Upper lobe of left lung (tissue), 6 donors: ENCODE data around the gene DUOXA1. TPM values are rescaled to one million over a fixed set of nuclear protein-coding genes. Genes with fewer than 3 reads are reported as not detected.
A peak's percentile ranks its signal among the peaks of the same experiment; 100 is the strongest.
"Not testable (repeated sequence)": the region's sequence is repeated elsewhere in the genome, so short reads cannot be mapped to it uniquely, and the experiment has no call there.

Experiments used
- ATAC-seq, 2 donors: fragments of 200-7000 bp; cut with Tn5 transposase; one replicate each; pipeline ENCODE4 v1.9.1; 2022; ENCODE audit warnings: mild to moderate bottlenecking in 2 of 2, moderate library complexity in 2 of 2; ENCODE audit not compliant: low FRiP score in 2 of 2
- DNase-seq, 2 donors: peaks; one replicate each; pipeline ENCODE4 v3.0.0-alpha.2; 2019 to 2020
- H3K27ac ChIP-seq, 4 donors: fragments of 200-600 bp; sonication (generic); one replicate each; pipeline ENCODE4 v1.5.1; 2016 to 2019
- H3K27me3 ChIP-seq, 4 donors: fragments of 200-600 bp; sonication (generic); one replicate each; pipeline ENCODE4 v1.5.1; 2017 to 2019
- H3K36me3 ChIP-seq, 4 donors: fragments of 200-600 bp; sonication (generic); one replicate each; pipeline ENCODE4 v1.5.1; 2016 to 2019
- H3K4me1 ChIP-seq, 4 donors: fragments of 200-600 bp; sonication (generic); one replicate each; pipeline ENCODE4 v1.5.1; 2018 to 2019
- H3K4me3 ChIP-seq, 4 donors: fragments of 200-600 bp; sonication (generic); one replicate each; pipeline ENCODE4 v1.5.1; 2017 to 2019; ENCODE audit warnings: mild to moderate bottlenecking in 2 of 4, moderate library complexity in 1 of 4
- H3K9me3 ChIP-seq, 4 donors: fragments of 200-600 bp; sonication (generic); one replicate each; pipeline ENCODE4 v1.5.1; 2018 to 2019
- EP300 ChIP-seq, 4 donors: sonication (generic); formaldehyde crosslinking; IDR thresholded peaks; one replicate each; pipeline ENCODE4 v1.5.1; 2017; ENCODE audit warnings: antibody characterized with exemption in 4 of 4, control low read depth in 2 of 4
- POLR2A ChIP-seq, 4 donors: fragments of 450-650 bp; IDR thresholded peaks; one replicate each; pipeline ENCODE4 v1.5.1; 2016 to 2017; ENCODE audit warnings: antibody characterized with exemption in 4 of 4, mild to moderate bottlenecking in 2 of 4
- POLR2AphosphoS5 ChIP-seq, 2 donors: sonication (generic); formaldehyde crosslinking; IDR thresholded peaks; one replicate each; pipeline ENCODE4 v1.5.1; 2017; ENCODE audit warnings: antibody characterized with exemption in 2 of 2
- WGBS, 2 donors: methylation state at CpG; one replicate each; pipeline ENCODE4 v1.1.5; 2017 to 2018; 5-methylcytosine and 5-hydroxymethylcytosine counted together
- total RNA-seq, 6 donors: library from RNA; depleted of rRNA in 4 of 6; stranded (reverse); fragments of >200 nt in 4 of 6; gene quantifications; one replicate each; pipeline versions ENCODE4 v1.1.0 to v1.2.1, GENCODE V29; 2016 to 2021
- TF ChIP-seq, protein P1 (sequence below), 6 experiments: fragments of 450-650 bp in 4 of 6; fragments of 200-600 bp in 2 of 6; sonication (generic) in 2 of 6; IDR thresholded peaks; one replicate each; pipeline ENCODE4 v1.5.1; 2016 to 2019; ENCODE audit warnings: antibody characterized with exemption in 6 of 6
- donor health status: DM: no; HTN: no; CAD: no; lungs with moderate emphysema.
- donor health status: DM: no; HTN: yes; CAD: no; lungs with severe emphysema.

Gene DUOXA1
- total RNA-seq, 6 donors from 2014 or later, result 84.2 to 530 (median 181) TPM

DNA sequence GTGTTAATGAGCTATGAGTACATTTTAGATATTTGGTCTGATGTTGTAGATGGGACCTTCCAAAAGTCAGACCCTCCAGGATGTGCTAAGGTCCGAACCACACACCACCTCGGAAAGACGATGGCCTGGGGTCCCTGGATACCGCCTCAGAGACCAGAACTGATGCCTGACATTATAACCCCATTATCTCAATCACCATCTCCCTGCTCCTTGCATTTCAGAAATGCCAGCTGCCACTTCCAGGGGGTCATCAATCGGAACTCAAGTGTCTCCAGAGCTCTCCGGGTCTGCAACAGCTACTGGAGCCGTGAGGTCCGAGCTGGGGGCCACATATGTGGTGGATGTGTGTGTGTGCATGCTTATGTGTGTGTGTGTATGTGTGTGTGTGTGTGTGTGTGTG, 8.0 kb upstream of the DUOXA1 start:
- WGBS, 2 donors, result 82 to 83% methylated on average over 8 of the region's 8 CpGs
- ATAC-seq (no peak), DNase-seq (no peak)
- TF ChIP-seq EP300 (IDR thresholded peaks at IDR 0.05), result no peak
- TF ChIP-seq, protein P1, sequence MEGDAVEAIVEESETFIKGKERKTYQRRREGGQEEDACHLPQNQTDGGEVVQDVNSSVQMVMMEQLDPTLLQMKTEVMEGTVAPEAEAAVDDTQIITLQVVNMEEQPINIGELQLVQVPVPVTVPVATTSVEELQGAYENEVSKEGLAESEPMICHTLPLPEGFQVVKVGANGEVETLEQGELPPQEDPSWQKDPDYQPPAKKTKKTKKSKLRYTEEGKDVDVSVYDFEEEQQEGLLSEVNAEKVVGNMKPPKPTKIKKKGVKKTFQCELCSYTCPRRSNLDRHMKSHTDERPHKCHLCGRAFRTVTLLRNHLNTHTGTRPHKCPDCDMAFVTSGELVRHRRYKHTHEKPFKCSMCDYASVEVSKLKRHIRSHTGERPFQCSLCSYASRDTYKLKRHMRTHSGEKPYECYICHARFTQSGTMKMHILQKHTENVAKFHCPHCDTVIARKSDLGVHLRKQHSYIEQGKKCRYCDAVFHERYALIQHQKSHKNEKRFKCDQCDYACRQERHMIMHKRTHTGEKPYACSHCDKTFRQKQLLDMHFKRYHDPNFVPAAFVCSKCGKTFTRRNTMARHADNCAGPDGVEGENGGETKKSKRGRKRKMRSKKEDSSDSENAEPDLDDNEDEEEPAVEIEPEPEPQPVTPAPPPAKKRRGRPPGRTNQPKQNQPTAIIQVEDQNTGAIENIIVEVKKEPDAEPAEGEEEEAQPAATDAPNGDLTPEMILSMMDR (IDR thresholded peaks at IDR 0.05), result no peak
- TF ChIP-seq POLR2AphosphoS5 (IDR thresholded peaks at IDR 0.05), result no peak
- TF ChIP-seq POLR2A (IDR thresholded peaks at IDR 0.05), result no peak
- Histone ChIP-seq H3K9me3 (no peaks in the 10 kb centered on the region), H3K27me3 (peaks cover 0 to 13% (median 6%) of the 10 kb centered on the region in 4 donors), H3K36me3 (peaks cover 5 to 10% (median 9%) of the 10 kb centered on the region in 4 donors), H3K4me3 (no peak overlapping the region), H3K4me1 (peaks cover 7 to 55% (median 23%) of the 10 kb centered on the region in 4 donors), H3K27ac (peak overlapping the region in 2 of 4 donors; percentile 70 to 76)

DNA sequence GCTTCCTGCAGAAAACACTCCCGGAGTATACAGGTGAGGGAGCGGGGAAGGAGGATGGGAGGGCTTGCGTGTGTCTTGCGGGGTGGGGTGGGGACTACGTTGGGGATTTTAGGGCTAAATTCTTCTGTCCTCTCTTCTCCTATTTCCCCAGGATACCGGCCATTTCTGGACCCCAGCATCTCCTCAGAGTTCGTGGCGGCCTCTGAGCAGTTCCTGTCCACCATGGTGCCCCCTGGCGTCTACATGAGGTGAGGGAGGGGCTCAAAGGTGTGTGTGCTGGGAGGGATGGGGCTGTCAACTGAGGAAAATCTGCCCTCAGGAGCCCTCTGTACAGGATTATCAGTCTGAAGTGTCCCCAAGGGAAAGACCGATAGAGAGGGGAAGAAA, 6.7 kb upstream of the DUOXA1 start:
- Histone ChIP-seq H3K4me3 (no peak overlapping the region), H3K9me3 (no peaks in the 10 kb centered on the region), H3K4me1 (peaks cover 7 to 58% (median 31%) of the 10 kb centered on the region in 4 donors), H3K27ac (peak overlapping the region in 2 of 4 donors; percentile 31 to 64), H3K36me3 (peaks cover 0 to 10% (median 4%) of the 10 kb centered on the region in 4 donors), H3K27me3 (peaks cover 0 to 13% (median 6%) of the 10 kb centered on the region in 4 donors)
- DNase-seq (no peak), ATAC-seq (no peak)
- TF ChIP-seq POLR2AphosphoS5 (IDR thresholded peaks at IDR 0.05) (no peak), POLR2A (IDR thresholded peaks at IDR 0.05) (no peak), EP300 (IDR thresholded peaks at IDR 0.05) (no peak)
- TF ChIP-seq, protein P1 (IDR thresholded peaks at IDR 0.05), result no peak
- 31 to 41% methylated on average over 8 to 10 of the region's 10 CpGs for WGBS, 2 donors

DNA sequence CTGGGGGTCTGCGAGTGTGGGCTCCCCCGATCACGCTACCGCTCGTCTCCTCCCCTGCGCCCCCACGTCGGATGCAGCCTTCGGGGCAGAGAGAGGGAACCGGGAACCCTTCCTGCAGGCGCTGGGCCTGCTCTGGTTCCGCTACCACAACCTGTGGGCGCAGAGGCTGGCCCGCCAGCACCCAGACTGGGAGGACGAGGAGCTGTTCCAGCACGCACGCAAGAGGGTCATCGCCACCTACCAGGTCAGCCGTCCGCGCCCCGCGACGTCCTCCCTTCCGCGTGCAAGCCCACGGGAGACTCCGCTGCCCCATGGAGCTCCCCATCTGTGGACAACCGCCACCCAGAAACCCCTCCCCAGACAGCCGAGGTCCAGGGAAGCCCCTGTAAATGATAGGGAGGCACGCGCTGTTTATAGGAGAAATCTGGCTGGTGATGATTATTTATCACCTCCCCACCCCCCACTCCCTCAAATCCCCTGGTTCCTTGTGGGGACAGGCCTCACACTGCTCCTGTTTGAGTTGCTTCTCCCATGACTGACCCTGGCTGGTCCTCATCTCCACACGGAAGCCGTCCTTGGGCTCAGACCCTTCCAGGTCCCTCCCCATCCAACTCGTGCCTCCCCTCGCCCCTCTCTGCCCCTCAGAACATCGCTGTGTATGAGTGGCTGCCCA, 6.2 kb upstream of the DUOXA1 start:
- not testable (repeated sequence) for H3K4me3 ChIP-seq, ATAC-seq, H3K9me3 ChIP-seq, H3K36me3 ChIP-seq, DNase-seq
- WGBS, 2 donors, result 27 to 32% methylated on average over 9 to 12 of the region's 37 CpGs
- H3K27me3 ChIP-seq, result peaks cover 0 to 13% (median 6%) of the 10 kb centered on the region in 4 donors
- peaks cover 7 to 54% (median 31%) of the 10 kb centered on the region in 4 donors for H3K4me1 ChIP-seq
- H3K27ac ChIP-seq, result peak overlapping the region in 2 of 4 donors; percentile 31 to 64

DNA sequence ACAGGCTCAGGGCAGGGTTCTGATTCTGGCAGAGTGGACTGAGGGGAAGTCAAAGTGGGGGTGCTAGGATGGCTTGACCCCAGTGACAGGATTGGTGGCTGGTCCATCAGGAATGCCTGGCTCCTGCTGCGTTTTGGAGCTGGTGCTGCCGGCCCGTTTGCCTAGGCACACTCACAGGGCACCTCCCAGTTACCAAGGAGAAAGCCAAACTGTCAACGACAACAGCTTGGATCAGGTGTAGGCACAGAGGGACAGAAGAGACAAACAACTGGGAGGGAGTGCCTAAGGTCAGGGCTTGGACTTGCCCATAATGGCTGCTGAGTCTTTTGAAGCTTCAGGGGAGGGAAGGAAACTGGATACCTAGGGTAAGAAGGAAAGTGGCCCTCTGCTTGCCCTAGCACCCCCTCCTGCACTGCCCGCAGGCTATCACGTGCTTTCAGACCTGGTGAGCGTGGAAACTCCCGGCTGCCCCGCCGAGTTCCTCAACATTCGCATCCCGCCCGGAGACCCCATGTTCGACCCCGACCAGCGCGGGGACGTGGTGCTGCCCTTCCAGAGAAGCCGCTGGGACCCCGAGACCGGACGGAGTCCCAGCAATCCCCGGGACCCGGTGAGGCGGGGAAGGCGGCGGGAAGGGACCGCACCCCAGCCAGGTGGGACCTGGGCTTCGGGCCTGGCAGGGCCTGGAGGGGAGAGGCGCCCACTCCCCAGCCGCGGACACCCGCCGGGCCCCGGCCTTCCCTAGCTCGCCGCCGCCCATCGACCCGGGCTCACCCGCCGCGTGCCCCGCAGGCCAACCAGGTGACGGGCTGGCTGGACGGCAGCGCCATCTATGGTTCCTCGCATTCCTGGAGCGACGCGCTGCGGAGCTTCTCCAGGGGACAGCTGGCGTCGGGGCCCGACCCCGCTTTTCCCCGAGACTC, 5.3 kb upstream of the DUOXA1 start:
- Histone ChIP-seq H3K36me3 (no peaks in the 10 kb centered on the region), H3K4me1 (peaks cover 7 to 45% (median 31%) of the 10 kb centered on the region in 4 donors), H3K9me3 (no peaks in the 10 kb centered on the region), H3K27me3 (peaks cover 0 to 16% (median 7%) of the 10 kb centered on the region in 4 donors), H3K4me3 (peak overlapping the region in 2 of 4 donors; percentile 20 to 34), H3K27ac (peak overlapping the region in 3 of 4 donors; percentile 18 to 91 (median 60))
- no peak for TF ChIP-seq EP300 (IDR thresholded peaks at IDR 0.05)
- TF ChIP-seq, protein P1 (IDR thresholded peaks at IDR 0.05), result no peak
- TF ChIP-seq POLR2AphosphoS5 (IDR thresholded peaks at IDR 0.05), result no peak
- TF ChIP-seq POLR2A (IDR thresholded peaks at IDR 0.05), result peak in 1 of 4 donors; percentile 33
- 11 to 21% methylated on average over 3 to 22 of the region's 57 CpGs for WGBS, 2 donors
- ATAC-seq (peak in 1 of 2 donors; percentile 39), DNase-seq (peak; percentile 56 to 86)

DNA sequence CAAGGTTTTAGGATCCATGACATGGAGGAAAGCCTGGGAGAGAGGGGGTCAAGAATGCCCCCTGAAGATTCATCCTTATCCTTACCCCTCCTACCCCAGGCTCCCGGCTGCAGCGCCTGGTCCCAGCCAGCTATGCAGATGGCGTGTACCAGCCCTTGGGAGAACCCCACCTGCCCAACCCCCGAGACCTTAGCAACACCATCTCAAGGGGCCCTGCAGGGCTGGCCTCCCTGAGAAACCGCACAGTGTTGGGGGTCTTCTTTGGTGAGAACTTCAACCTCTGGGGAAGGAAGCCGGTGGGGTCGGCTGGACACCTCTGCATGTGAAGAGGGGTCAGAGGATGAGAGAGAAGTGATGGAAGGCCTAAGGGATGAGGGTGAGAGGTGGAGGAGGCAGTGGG, 4.4 kb upstream of the DUOXA1 start:
- H3K9me3 ChIP-seq, result no peaks in the 10 kb centered on the region
- peak in 1 of 2 donors; percentile 32 for DNase-seq
- peaks cover 10 to 51% (median 32%) of the 10 kb centered on the region in 4 donors for H3K4me1 ChIP-seq
- 89% methylated on average over 6 to 7 of the region's 7 CpGs for WGBS, 2 donors
- no peaks in the 10 kb centered on the region for H3K36me3 ChIP-seq
- H3K4me3 ChIP-seq, result peak overlapping the region in 2 of 4 donors; percentile 6 to 34
- ATAC-seq, result no peak
- TF ChIP-seq EP300 (IDR thresholded peaks at IDR 0.05), result no peak
- TF ChIP-seq POLR2AphosphoS5 (IDR thresholded peaks at IDR 0.05), result no peak
- TF ChIP-seq, protein P1 (IDR thresholded peaks at IDR 0.05), result no peak
- TF ChIP-seq POLR2A (IDR thresholded peaks at IDR 0.05), result no peak
- H3K27me3 ChIP-seq, result peaks cover 0 to 24% (median 11%) of the 10 kb centered on the region in 4 donors
- peak overlapping the region in 2 of 4 donors; percentile 60 to 91 for H3K27ac ChIP-seq
